GM23248 (cell line): ENCODE measurements around the gene UCHL1. TPM values are rescaled to one million over a fixed set of nuclear protein-coding genes. Genes with fewer than 3 reads are reported as not detected.

Source experiments
- DNase-seq: peaks from one replicate; pipeline ENCODE4 v3.0.0-alpha.2; 2015
- H2AFZ ChIP-seq: fragments of 200-600 bp; sonication (generic); 2 replicates; pipeline ENCODE4 v1.6.1; 2016; ENCODE audit warnings: antibody characterized with exemption
- H3F3A ChIP-seq: fragments of 200-600 bp; sonication (generic); 2 replicates; pipeline ENCODE4 v1.6.1; 2016; ENCODE audit warnings: mild to moderate bottlenecking, antibody characterized with exemption, mixed run types; ENCODE audit not compliant: insufficient read depth
- H3K27ac ChIP-seq: fragments of 200-600 bp; sonication (generic); 2 replicates; pipeline ENCODE4 v1.5.1; 2016; ENCODE audit warnings: mild to moderate bottlenecking
- H3K27me3 ChIP-seq: fragments of 200-600 bp; sonication (generic); replicated peaks from 2 replicates; pipeline ENCODE4 v1.6.1; 2016; ENCODE audit warnings: mild to moderate bottlenecking; ENCODE audit not compliant: insufficient read depth
- H3K36me3 ChIP-seq: fragments of 200-600 bp; sonication (generic); 2 replicates; pipeline ENCODE4 v1.6.1; 2016; ENCODE audit warnings: low read depth, mild to moderate bottlenecking
- H3K4me1 ChIP-seq: fragments of 200-600 bp; sonication (generic); 2 replicates; pipeline ENCODE4 v1.6.1; 2016; ENCODE audit warnings: mild to moderate bottlenecking; ENCODE audit not compliant: insufficient read depth
- H3K4me2 ChIP-seq: fragments of 200-600 bp; sonication (generic); one replicate; pipeline ENCODE4 v1.6.1; 2016; ENCODE audit warnings: mild to moderate bottlenecking; ENCODE audit not compliant: unreplicated experiment
- H3K4me3 ChIP-seq: fragments of 200-600 bp; sonication (generic); 2 replicates; pipeline ENCODE4 v1.5.1; 2016; ENCODE audit warnings: mild to moderate bottlenecking
- H3K79me2 ChIP-seq: fragments of 200-600 bp; sonication (generic); 2 replicates; pipeline ENCODE4 v1.6.1; 2016; ENCODE audit warnings: mild to moderate bottlenecking; ENCODE audit not compliant: insufficient read depth
- H3K9ac ChIP-seq: fragments of 200-600 bp; sonication (generic); 2 replicates; pipeline ENCODE4 v1.6.1; 2016; ENCODE audit warnings: mild to moderate bottlenecking
- H3K9me2 ChIP-seq: fragments of 200-600 bp; sonication (generic); 2 replicates; pipeline ENCODE4 v1.6.1; 2016; ENCODE audit warnings: mixed run types, mild to moderate bottlenecking, moderate library complexity; ENCODE audit not compliant: insufficient read depth
- H3K9me3 ChIP-seq: fragments of 200-600 bp; sonication (generic); one replicate; pipeline ENCODE4 v1.6.1; 2017; ENCODE audit warnings: low read depth
- H4K20me1 ChIP-seq: fragments of 200-600 bp; sonication (generic); 2 replicates; pipeline ENCODE4 v1.6.0; 2016; ENCODE audit not compliant: insufficient read depth
- EZH2 ChIP-seq: fragments of 200-600 bp; sonication (generic); IDR thresholded peaks from 2 replicates; pipeline ENCODE4 v1.6.1; 2018; ENCODE audit warnings: antibody characterized with exemption, mild to moderate bottlenecking; ENCODE audit not compliant: insufficient read depth, poor library complexity, severe bottlenecking
- EZH2phosphoT487 ChIP-seq: fragments of 200-600 bp; sonication (generic); IDR thresholded peaks from 2 replicates; pipeline ENCODE4 v1.6.1; 2018; ENCODE audit warnings: antibody characterized with exemption, moderate library complexity, mild to moderate bottlenecking, low read depth; ENCODE audit not compliant: insufficient read depth
- WGBS, 2 experiments: methylation state at CpG; one replicate each; pipeline ENCODE4 v1.1.6; 2015 to 2017; ENCODE audit warnings: low lambda C conversion rate in 2 of 2, low coverage in 1 of 2; ENCODE audit errors: missing lambda C conversion rate in 2 of 2; 5-methylcytosine and 5-hydroxymethylcytosine counted together
- in situ Hi-C: fragments of 300-500 bp; cut with MboI; formaldehyde crosslinking; loops from 2 replicates; pipeline ENCODE4 v1.15.0; 2020
- polyA plus RNA-seq: library from polyadenylated mRNA; unstranded; fragments of >200 nt; fragmentation: Nextera tagmentation; extraction: Ambion mirVana; gene quantifications from 2 replicates; pipeline ENCODE4 v1.2.1, GENCODE V29; 2016
- total RNA-seq: library from RNA; depleted of rRNA; stranded (reverse); fragments of >200 nt; shearing (Covaris generic); gene quantifications from 2 replicates; pipeline ENCODE4 v1.2.3, GENCODE V29; 2014; rRNA removed

The UCHL1 gene
- total RNA-seq (443 and 525 TPM in 2 replicates), polyA plus RNA-seq (306 and 322 TPM in 2 replicates)

GRCh38 chr4:41256740-41257256 lies at the start of gene UCHL1:
Gene UCHL1, plus strand, starts transcription at chr4:41256928. Its CDS starts 49 bp downstream, at chr4:41256977.
- Histone ChIP-seq H3F3A (peaks cover 23% of the 10 kb centered on the region), H3K27me3 (peaks cover 15% of the 10 kb centered on the region), H3K9me3 (no peaks in the 10 kb centered on the region), H3K4me2 (peak within 1 kb of the TSS; percentile 75), H3K36me3 (no peaks in the 10 kb centered on the region), H4K20me1 (no peaks in the 10 kb centered on the region), H2AFZ (peak within 1 kb of the TSS; percentile 75), H3K4me1 (no peaks in the 10 kb centered on the region), H3K79me2 (no peaks in the 10 kb centered on the region), H3K27ac (peak within 1 kb of the TSS; percentile 30), H3K9ac (peak within 1 kb of the TSS; percentile 84), H3K4me3 (peak within 1 kb of the TSS; percentile 71), H3K9me2 (no peaks in the 10 kb centered on the region)
- peak; percentile 67 for DNase-seq
- TF ChIP-seq EZH2 = no peak
- no peak for TF ChIP-seq EZH2phosphoT487
- WGBS, 2 experiments = 9 to 10% methylated on average over 49 to 54 of the region's 55 CpGs
- in situ Hi-C loops = no loop called here

GRCh38 chr4:41207291-41207831 lies 49.4 kb upstream of the UCHL1 start:
- Histone ChIP-seq H3K79me2 (peaks cover 95% of the 10 kb centered on the region), H3K9me3 (no peaks in the 10 kb centered on the region), H3K9ac (no peak overlapping the region), H3K4me3 (no peak overlapping the region), H4K20me1 (0 out of 2 replicates have a peak, but pooled peaks cover 2% of the 10 kb centered on the region), H3K27me3 (no peaks in the 10 kb centered on the region), H3K27ac (no peak overlapping the region), H2AFZ (no peak overlapping the region), H3K9me2 (no peaks in the 10 kb centered on the region), H3K4me2 (no peak overlapping the region), H3F3A (peaks cover 53% of the 10 kb centered on the region), H3K4me1 (peaks cover 74% of the 10 kb centered on the region), H3K36me3 (no peaks in the 10 kb centered on the region)
- in situ Hi-C loops = no loop called here
- TF ChIP-seq EZH2phosphoT487 = no peak
- no peak for TF ChIP-seq EZH2
- DNase-seq = peak; percentile 58

DNA sequence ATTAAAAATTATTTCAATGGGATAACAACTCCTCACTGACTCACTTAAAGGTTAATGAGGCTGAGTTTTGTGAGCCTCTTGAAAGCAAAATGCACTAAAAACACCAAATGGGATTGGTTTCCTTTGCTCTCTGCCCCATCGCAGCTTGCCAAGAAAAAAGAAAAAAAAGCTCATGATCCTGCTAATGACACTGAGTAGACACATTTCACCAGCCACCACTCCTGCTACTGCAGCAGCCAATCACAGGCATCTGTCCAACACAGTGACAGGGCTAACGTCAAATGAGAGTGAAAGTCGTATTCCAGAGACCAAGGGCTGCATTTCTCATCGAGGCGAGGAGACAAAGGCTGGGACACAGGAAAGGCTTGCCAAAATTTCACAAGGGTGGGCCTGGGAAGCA lies 47.5 kb upstream of the UCHL1 start:
- Histone ChIP-seq H3K4me1 (peaks cover 58% of the 10 kb centered on the region), H3K4me2 (peak overlapping the region; percentile 35), H3K9me2 (no peaks in the 10 kb centered on the region), H3F3A (peaks cover 44% of the 10 kb centered on the region), H3K27ac (peak overlapping the region; percentile 46), H4K20me1 (no peaks in the 10 kb centered on the region), H3K9me3 (no peaks in the 10 kb centered on the region), H3K27me3 (no peaks in the 10 kb centered on the region), H3K9ac (no peak overlapping the region), H3K4me3 (no peak overlapping the region), H3K36me3 (no peaks in the 10 kb centered on the region), H2AFZ (no peak overlapping the region), H3K79me2 (peaks cover 91% of the 10 kb centered on the region)
- TF ChIP-seq EZH2 = no peak
- no peak for TF ChIP-seq EZH2phosphoT487
- no peak for DNase-seq
- WGBS, 2 experiments = 36 to 43% methylated on average over 5 of the region's 5 CpGs
- in situ Hi-C loops = no loop called here

- TF ChIP-seq EZH2phosphoT487 (no peak), EZH2 (no peak)
- in situ Hi-C loops = loop anchor here (10.0 kb wide), 2 partner anchors 235 to 285 kb away; no protein-coding TSS in a partner anchor
- Histone ChIP-seq H3K9me2 (no peaks in the 10 kb centered on the region), H4K20me1 (no peaks in the 10 kb centered on the region), H3K4me3 (no peak overlapping the region), H3K27ac (no peak overlapping the region), H3K27me3 (no peaks in the 10 kb centered on the region), H3K4me2 (no peak overlapping the region), H3K36me3 (no peaks in the 10 kb centered on the region), H3K79me2 (peaks cover 84% of the 10 kb centered on the region), H3K9me3 (no peaks in the 10 kb centered on the region), H3K9ac (no peak overlapping the region), H3K4me1 (peaks cover 50% of the 10 kb centered on the region), H3F3A (peaks cover 40% of the 10 kb centered on the region), H2AFZ (no peak overlapping the region)
- DNase-seq = no peak
- 97 to 98% methylated on average over 9 of the region's 9 CpGs for WGBS, 2 experiments
Observed at GRCh38 chr4:41209901-41210300, 46.8 kb upstream of the UCHL1 start.
